Psoas muscle (tissue), 8 donors: ENCODE results near the gene SMYD2. TPM values are rescaled to one million over a fixed set of nuclear protein-coding genes. Genes with fewer than 3 reads are reported as not detected.
A peak's percentile ranks its signal among the peaks of the same experiment; 100 is the strongest.

Source experiments
- ATAC-seq, 4 donors: fragments of 200-7000 bp; cut with Tn5 transposase; one replicate each; pipeline ENCODE4 v1.9.1; 2020; ENCODE audit warnings: moderate library complexity in 3 of 4, mild to moderate bottlenecking in 2 of 4
- DNase-seq, 2 donors: peaks; one replicate each; pipeline ENCODE4 v3.0.0-alpha.2; 2020
- H3K27ac ChIP-seq: fragments of 200-600 bp; one replicate; pipeline ENCODE4 v1.8.0; 2022
- H3K27me3 ChIP-seq, 3 donors: fragments of 200-600 bp in 1 of 3; one replicate each; pipeline versions ENCODE4 v1.6.1 to v1.8.0; 2013 to 2022; ENCODE audit warnings: low read length in 2 of 3, mild to moderate bottlenecking in 2 of 3, moderate library complexity in 1 of 3; ENCODE audit not compliant: insufficient read depth in 3 of 3
- H3K36me3 ChIP-seq, 2 donors: fragments of 200-600 bp in 1 of 2; one replicate each; pipeline versions ENCODE4 v1.6.1 to v1.8.0; 2013 to 2022; ENCODE audit warnings: low read depth in 1 of 2, mild to moderate bottlenecking in 1 of 2, moderate library complexity in 1 of 2; ENCODE audit not compliant: insufficient read depth in 1 of 2
- H3K4me1 ChIP-seq: fragments of 200-600 bp; one replicate; pipeline ENCODE4 v1.8.0; 2022
- H3K4me3 ChIP-seq: fragments of 200-600 bp; one replicate; pipeline ENCODE4 v1.8.0; 2022; ENCODE audit warnings: mild to moderate bottlenecking
- H3K9me3 ChIP-seq: fragments of 200-600 bp; one replicate; pipeline ENCODE4 v1.8.0; 2022
- CTCF ChIP-seq: fragments of 200-600 bp; IDR thresholded peaks from one replicate; pipeline ENCODE4 v1.8.0; 2022; ENCODE audit warnings: antibody characterized with exemption
- WGBS, 3 donors: extraction: QIAGEN DNeasy Blood & Tissue Kit; methylation state at CpG; one replicate each; pipeline versions ENCODE4 v1.1.6 to v1.1.7; 2013; 5-methylcytosine and 5-hydroxymethylcytosine counted together
- intact Hi-C, 2 donors: fragments of 100-400 bp; cut with DNase I; formaldehyde crosslinking; loops; one replicate each; pipeline versions ENCODE4 v1.11.0 to v1.14.2; 2022
- polyA plus RNA-seq, 3 donors: library from polyadenylated mRNA; stranded (reverse); fragments of 200-250 nt; gene quantifications; one replicate each; pipeline ENCODE4 v1.2.3, GENCODE V29; 2013
- total RNA-seq, 4 donors: library from RNA; stranded (reverse); fragmentation: NEBNext Ultra II Directional in 2 of 4; extraction: Animal tissue kit (Norgen Biotek cat#: 25700) in 2 of 4; gene quantifications; one replicate each; pipeline versions ENCODE4 v1.2.1 to v1.2.4, GENCODE V29; 2021 to 2023
- donor health status: healthy with polysubstance abuse.
- donor health status: DM: no; HTN: no; CAD: no; lungs with moderate emphysema.
- donor health status: Bipolar disorder and iron deficiency.
- donor health status: healthy.
- donor health status: DM: yes; HTN: yes; CAD: no.
- donor health status: DM: no; HTN: no; CAD: no.
- donor health status: DM: no; HTN: no; CAD: no.
- donor health status: DM: yes; HTN: yes; CAD: no.

SMYD2 gene
- total and polyA plus RNA-seq, 7 donors: 15.6 to 75.3 (median 46.9) TPM

GRCh38 chr1:214385428-214385827 is 104.5 kb downstream of the SMYD2 start:
- WGBS, 3 donors: 85 to 96% (median 95%) methylated on average over 1 of the region's 1 CpG
- Histone ChIP-seq H3K27me3 (no peaks in the 10 kb centered on the region), H3K4me1 (no peaks in the 10 kb centered on the region), H3K36me3 (peaks cover 5 to 78% of the 10 kb centered on the region in 2 donors), H3K27ac (no peak overlapping the region), H3K9me3 (no peaks in the 10 kb centered on the region), H3K4me3 (no peak overlapping the region)
- TF ChIP-seq CTCF: no peak
- ATAC-seq (no peak), DNase-seq (no peak)
- intact Hi-C loops: loop anchor here (5.0 to 10.0 kb wide), 2 partner anchors 109 to 202 kb away; no protein-coding TSS in a partner anchor

DNA sequence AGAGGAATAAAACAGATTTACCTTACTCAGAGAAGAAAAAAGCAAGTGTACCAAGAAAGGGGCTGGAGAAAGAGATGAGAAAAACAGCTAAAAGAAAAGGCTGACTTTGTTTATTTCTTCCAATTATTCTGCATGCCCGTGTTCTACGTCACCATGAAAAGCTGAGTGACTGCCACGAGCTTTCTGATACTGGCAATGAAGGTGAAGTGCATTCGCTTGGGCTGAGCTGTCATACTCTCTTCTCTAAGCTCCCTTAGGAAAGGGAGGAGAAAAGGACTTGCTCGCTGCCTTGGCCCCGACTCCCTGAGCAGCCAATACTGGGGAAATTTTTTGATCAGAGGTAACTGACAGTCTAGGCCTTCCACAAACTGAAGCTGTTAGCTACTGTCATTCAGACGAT is 105.4 kb downstream of the SMYD2 start:
- DNase-seq: no peak
- intact Hi-C loops: loop anchor here (5.0 to 10.0 kb wide), 2 partner anchors 108 to 201 kb away; no protein-coding TSS in a partner anchor
- peak in 1 of 4 donors; percentile 5 for ATAC-seq
- H3K36me3 ChIP-seq: peaks cover 4 to 75% of the 10 kb centered on the region in 2 donors
- 82 to 91% (median 84%) methylated on average over 7 of the region's 7 CpGs for WGBS, 3 donors
- TF ChIP-seq CTCF: no peak
- H3K27ac ChIP-seq: peak overlapping the region; percentile 44
- H3K27me3 ChIP-seq: no peaks in the 10 kb centered on the region
- H3K4me3 ChIP-seq: no peak overlapping the region
- H3K9me3 ChIP-seq: no peaks in the 10 kb centered on the region
- no peaks in the 10 kb centered on the region for H3K4me1 ChIP-seq
